Endothelial cell of umbilical vein (primary cell): ENCODE results near the gene ZBP1. TPM values are rescaled to one million over a fixed set of nuclear protein-coding genes. Genes with fewer than 3 reads are reported as not detected.

Experiments
- BruUV-seq: library from RNA; stranded (reverse); fragments of 400-500 nt; replicated peaks from 2 replicates; lab custom pipeline; 2021; lab: Mats Ljungman, UMichigan
- CTCF ChIA-PET: fragments of 300-600, 350-600 bp; sonication (Branson Sonifier 250); formaldehyde crosslinking; loops from one replicate; lab custom pipeline; 2021; ENCODE audit warnings: antibody characterized with exemption, inconsistent platforms; lab: Charles Lee
- POLR2A ChIA-PET: fragments of 300-600, 350-600 bp; sonication (Branson Sonifier 250); formaldehyde crosslinking; loops from one replicate; lab custom pipeline; 2021; ENCODE audit warnings: antibody characterized with exemption, inconsistent platforms; lab: Charles Lee
- DNase-seq: peaks from one replicate; pipeline ENCODE4 v3.0.0-alpha.2; 2011; ENCODE audit warnings: low read depth, low spot score
- FAIRE-seq: peaks from 2 replicates; lab custom pipeline; 2011; peaks lifted over from hg19 to GRCh38; lab: Jason Lieb, UNC
- H2AFZ ChIP-seq: 2 replicates; pipeline ENCODE4 v1.6.0; 2012; ENCODE audit warnings: low read depth, low read length, control low read depth, inconsistent platforms
- H3K27ac ChIP-seq: 2 replicates; pipeline ENCODE4 v1.5.1; 2011; ENCODE audit warnings: low read depth, mild to moderate bottlenecking, control low read depth, low read length, moderate library complexity; ENCODE audit not compliant: insufficient read depth
- H3K27me3 ChIP-seq, 2 experiments: 2 replicates each; pipeline versions ENCODE4 v1.6.0 to v1.6.1; 2011; ENCODE audit warnings: low read length in 2 of 2, mixed read lengths in 1 of 2; ENCODE audit not compliant: control insufficient read depth in 2 of 2, insufficient read depth in 2 of 2
- H3K36me3 ChIP-seq, 2 experiments: 2 replicates in 1 of 2; 3 replicates in 1 of 2; pipeline ENCODE4 v1.5.1; 2011; ENCODE audit warnings: low read length in 2 of 2, mild to moderate bottlenecking in 1 of 2, moderate library complexity in 1 of 2; ENCODE audit not compliant: control insufficient read depth in 2 of 2, insufficient read depth in 2 of 2; ENCODE audit errors: extremely low read depth in 1 of 2
- H3K4me1 ChIP-seq: 3 replicates; pipeline ENCODE4 v1.5.1; 2011; ENCODE audit warnings: mild to moderate bottlenecking, low read length; ENCODE audit not compliant: control insufficient read depth, insufficient read depth; ENCODE audit errors: extremely low read depth
- H3K4me2 ChIP-seq: 2 replicates; pipeline ENCODE4 v1.6.1; 2011; ENCODE audit warnings: low read length, control low read depth, mixed read lengths; ENCODE audit not compliant: insufficient read depth
- H3K4me3 ChIP-seq, 3 experiments: fragments of 200-600 bp in 1 of 3; sonication (generic), shearing (Covaris generic) in 1 of 3; replicated peaks in 1 of 3; 2 replicates each; pipeline ENCODE4 v1.5.1; 2011 to 2016; ENCODE audit warnings: control low read depth in 3 of 3, low read length in 3 of 3, mild to moderate bottlenecking in 2 of 3, inconsistent platforms in 1 of 3, low read depth in 1 of 3, moderate library complexity in 1 of 3; ENCODE audit not compliant: insufficient read depth in 1 of 3
- H3K79me2 ChIP-seq: 2 replicates; pipeline ENCODE4 v1.6.0; 2012; ENCODE audit warnings: low read length, inconsistent platforms; ENCODE audit not compliant: control insufficient read depth, insufficient read depth
- H3K9ac ChIP-seq: replicated peaks from 2 replicates; pipeline ENCODE3; 2011; ENCODE audit warnings: low read length, control low read depth; ENCODE audit not compliant: insufficient read depth; ENCODE audit errors: extremely low read depth
- H3K9me1 ChIP-seq: replicated peaks from 3 replicates; pipeline ENCODE4 v1.6.0; 2011; ENCODE audit warnings: mild to moderate bottlenecking, low read length; ENCODE audit not compliant: control insufficient read depth, insufficient read depth; ENCODE audit errors: extremely low read depth
- H3K9me3 ChIP-seq: replicated peaks from 2 replicates; pipeline ENCODE4 v1.5.1; 2012; ENCODE audit warnings: low read length, inconsistent platforms; ENCODE audit not compliant: control insufficient read depth, insufficient read depth
- H4K20me1 ChIP-seq: replicated peaks from 2 replicates; pipeline ENCODE3; 2011; ENCODE audit warnings: mild to moderate bottlenecking, low read length; ENCODE audit not compliant: control insufficient read depth, insufficient read depth; ENCODE audit errors: extremely low read depth
- CTCF ChIP-seq, 2 donors: IDR thresholded peaks; 1 replicate in 1 of 2; 2 replicates in 1 of 2; pipeline ENCODE4 v1.5.1; 2011; ENCODE audit warnings: low read length in 2 of 2, mild to moderate bottlenecking in 2 of 2, moderate library complexity in 2 of 2, control low read depth in 1 of 2, inconsistent platforms in 1 of 2, low read depth in 1 of 2; ENCODE audit not compliant: insufficient read depth in 1 of 2; ENCODE audit errors: extremely low read depth in 1 of 2
- EZH2 ChIP-seq: IDR thresholded peaks from 2 replicates; pipeline ENCODE4 v1.6.1; 2012; ENCODE audit warnings: borderline replicate concordance, low read depth, mild to moderate bottlenecking, moderate library complexity, low read length, inconsistent platforms; ENCODE audit not compliant: severe bottlenecking
- FOS ChIP-seq: IDR thresholded peaks from 2 replicates; pipeline ENCODE4 v1.6.1; 2011; ENCODE audit warnings: mild to moderate bottlenecking, low read length, moderate library complexity, borderline replicate concordance; ENCODE audit not compliant: insufficient read depth
- GATA2 ChIP-seq: IDR thresholded peaks from 2 replicates; pipeline ENCODE4 v1.7.0; 2011; ENCODE audit warnings: low read depth, mild to moderate bottlenecking, moderate library complexity, mixed read lengths, low read length; ENCODE audit not compliant: insufficient read length, insufficient read depth
- JUN ChIP-seq: IDR thresholded peaks from 2 replicates; pipeline ENCODE4 v1.6.1; 2011; ENCODE audit warnings: borderline replicate concordance, low read depth; ENCODE audit not compliant: insufficient read length, insufficient read depth
- MAX ChIP-seq: IDR thresholded peaks from 2 replicates; pipeline ENCODE4 v1.6.1; 2011; ENCODE audit not compliant: insufficient read depth, insufficient read length
- MYC ChIP-seq: IDR thresholded peaks from one replicate; pipeline ENCODE4 v1.6.1; 2011; ENCODE audit warnings: mild to moderate bottlenecking, low read depth, low read length
- POLR2A ChIP-seq: IDR thresholded peaks from 2 replicates; pipeline ENCODE4 v1.6.1; 2012; ENCODE audit warnings: low read depth, mild to moderate bottlenecking, control low read depth, low read length
- POLR2AphosphoS5 ChIP-seq: IDR thresholded peaks from 2 replicates; pipeline ENCODE4 v1.6.1; 2012; ENCODE audit warnings: low read depth, mild to moderate bottlenecking, control low read depth, low read length, moderate library complexity; ENCODE audit not compliant: insufficient read depth
- dilution Hi-C: fragments of 300-500 bp; cut with MboI; formaldehyde crosslinking; loops from one replicate; pipeline ENCODE4 v1.15.0; 2019; ENCODE audit warnings: low sequenced_read_pairs; ENCODE audit not compliant: extremely low pct_ligation_motif_present
- intact Hi-C: fragments of 100-400 bp; cut with micrococcal nuclease; formaldehyde crosslinking; loops from one replicate; pipeline ENCODE4 v1.10.0; 2022
- polyA plus RNA-seq, 4 experiments: library from polyadenylated mRNA; depleted of rRNA in 3 of 4; stranded (reverse) in 3 of 4; unstranded in 1 of 4; fragments of >200 nt; gene quantifications; 2 replicates each; pipeline versions ENCODE4 v1.2.1 to v1.2.3, GENCODE V29; 2011 to 2012; ENCODE audit warnings: missing spikeins in 1 of 4
- total RNA-seq: library from RNA; stranded (reverse); gene quantifications from 2 replicates; pipeline ENCODE4 v1.2.3, GENCODE V29; 2021

The ZBP1 gene
- total and polyA plus RNA-seq, 2 donors (not counting 3 experiments of a cell fraction or from before 2014, with no cell fraction given), result not detected

- ChIA-PET CTCF (no interaction called here), POLR2A (no interaction called here)
- H3K27me3 ChIP-seq, result no peaks in the 10 kb centered on the region
- no peak overlapping the region for H3K4me2 ChIP-seq
- BruUV-seq, result no TSS peak
- H3K9me3 ChIP-seq, result no peaks in the 10 kb centered on the region
- TF ChIP-seq FOS, result no peak
- TF ChIP-seq MAX, result no peak
- TF ChIP-seq MYC, result no peak
- no peak for TF ChIP-seq POLR2AphosphoS5
- TF ChIP-seq JUN, result no peak
- TF ChIP-seq GATA2, result no peak
- no peak for TF ChIP-seq EZH2
- no peak for TF ChIP-seq CTCF (IDR thresholded peaks at IDR 0.05; ENCODE audit: extremely low read depth in 1 of 2, insufficient read depth in 1 of 2, low read depth in 1 of 2, low read length in 2 of 2)
- no peak for TF ChIP-seq POLR2A
- H3K9me1 ChIP-seq, result no peaks in the 10 kb centered on the region
- H3K4me1 ChIP-seq, result no peaks in the 10 kb centered on the region
- no peaks in the 10 kb centered on the region for H4K20me1 ChIP-seq
- no peak for DNase-seq
- dilution Hi-C loops (no loop called here), intact Hi-C loops (loop anchor here (5.0 kb wide), 1 partner anchor 208 kb away; no protein-coding TSS in a partner anchor)
- H3K27ac ChIP-seq, result no peak overlapping the region
- H2AFZ ChIP-seq, result no peak overlapping the region
- FAIRE-seq, result no peak
- no peaks in the 10 kb centered on the region for H3K79me2 ChIP-seq
- no peak overlapping the region for H3K9ac ChIP-seq
- no peak overlapping the region for H3K4me3 ChIP-seq
- H3K36me3 ChIP-seq, result no peaks in the 10 kb centered on the region
Measured at GRCh38 chr20:57589728-57590484, 30.3 kb downstream of the ZBP1 start.
